CD4-positive, alpha-beta T cell treated with Interleukin-6 for 4 hours (primary cell): ENCODE results near the gene SLC4A3.

Experiments used
- DNase-seq: peaks from one replicate; pipeline ENCODE4 v3.0.0-alpha.2; 2020; ENCODE audit warnings: mixed read lengths

Gene SLC4A3

DNA sequence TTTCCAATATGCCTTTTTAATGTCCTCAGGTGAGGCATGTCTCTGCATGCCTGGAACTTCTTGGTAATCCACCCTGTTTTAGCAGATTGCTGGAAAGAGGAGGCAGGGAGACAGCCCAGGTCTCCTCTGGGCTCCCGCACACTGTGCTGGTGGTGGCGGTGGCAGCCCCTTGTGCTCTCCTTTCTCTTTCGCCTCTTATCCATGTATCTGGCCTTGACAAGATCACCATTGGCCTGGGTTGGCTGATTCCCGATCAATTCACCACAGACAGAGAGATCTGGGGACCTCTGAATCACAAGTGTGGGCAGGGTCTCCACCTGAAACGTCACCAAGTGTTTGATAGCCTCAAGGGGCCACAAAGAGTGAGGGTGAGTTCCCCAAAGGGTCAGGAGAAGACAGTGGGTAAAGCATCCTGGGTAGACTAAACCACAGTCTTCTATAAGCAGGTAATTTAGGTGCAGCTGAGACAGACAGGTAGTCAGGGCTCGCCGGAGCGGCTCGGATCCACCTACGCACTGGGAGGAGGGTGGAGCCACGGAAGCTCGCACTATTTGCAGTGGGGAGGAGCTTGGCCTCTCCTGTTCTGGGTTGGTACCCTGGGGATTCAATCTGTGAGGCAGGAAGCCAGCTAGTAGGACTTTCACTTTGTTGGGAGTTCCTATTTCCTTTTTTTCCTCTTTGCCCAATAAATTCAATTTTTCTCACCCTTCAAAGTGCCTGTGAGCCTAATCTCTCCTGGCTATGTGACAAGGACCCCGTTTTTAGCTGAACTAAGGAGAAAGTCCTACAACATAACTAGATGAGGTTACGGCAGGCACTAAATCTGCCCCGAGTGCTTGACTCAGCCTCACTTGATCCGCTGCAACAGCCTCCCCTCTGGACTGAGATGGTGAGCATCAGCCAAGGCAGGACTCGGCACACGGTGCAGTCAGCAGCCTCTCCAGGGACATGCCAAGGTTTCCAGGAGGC is 57.6 kb downstream of the SLC4A3 start:
- peak; percentile 54 for DNase-seq

DNA sequence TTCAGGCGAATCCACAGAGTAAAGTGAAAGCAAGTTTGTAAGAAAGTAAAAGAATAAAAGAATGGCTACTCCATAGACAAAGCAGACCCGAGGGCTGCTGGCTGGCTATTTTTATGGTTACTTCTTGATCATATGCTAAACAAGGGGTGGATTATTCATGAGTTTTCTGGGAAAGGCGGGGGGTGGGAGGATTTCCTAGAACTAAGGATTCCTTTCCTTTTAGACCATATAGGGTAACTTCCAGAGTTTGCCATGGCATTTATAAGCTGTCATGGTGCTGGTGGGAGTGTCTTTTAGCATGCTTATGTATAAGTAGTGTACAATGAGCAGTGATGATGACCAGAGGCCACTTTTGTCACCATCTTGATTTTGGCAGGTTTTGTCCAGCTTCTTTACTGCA is 59.8 kb downstream of the SLC4A3 start:
- no peak for DNase-seq

DNA sequence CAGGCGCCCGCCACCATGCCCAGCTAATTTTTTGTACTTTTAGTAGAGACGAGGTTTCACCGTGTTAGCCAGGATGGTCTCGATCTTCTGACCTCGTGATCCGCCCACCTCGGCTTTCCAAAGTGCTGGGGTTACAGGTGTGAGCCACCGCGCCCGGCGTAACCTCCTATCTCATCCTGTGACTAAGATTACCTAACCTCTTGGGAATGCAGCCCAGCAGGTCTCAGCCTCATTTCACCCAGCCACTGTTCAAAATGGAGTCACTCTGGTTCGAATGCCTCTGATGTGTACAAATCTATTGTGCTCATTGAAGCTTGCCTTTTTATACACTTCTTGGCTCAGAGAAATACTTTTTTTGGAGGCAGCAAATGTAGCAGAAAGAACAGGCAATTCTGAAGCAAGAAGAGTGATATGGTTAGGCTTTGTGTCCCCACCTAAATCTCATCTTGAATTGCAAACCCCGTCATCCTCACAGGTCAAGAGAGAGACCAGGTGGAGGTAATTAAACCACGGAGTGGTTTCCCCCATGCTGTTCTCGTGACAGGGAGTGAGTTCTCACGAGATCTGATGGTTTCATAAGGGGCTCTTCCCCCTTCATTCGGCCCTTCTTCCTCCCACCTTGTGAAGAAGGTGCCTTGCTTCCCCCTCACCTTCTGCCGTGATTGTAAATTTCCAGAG is 60.6 kb downstream of the SLC4A3 start:
- no peak for DNase-seq

DNA sequence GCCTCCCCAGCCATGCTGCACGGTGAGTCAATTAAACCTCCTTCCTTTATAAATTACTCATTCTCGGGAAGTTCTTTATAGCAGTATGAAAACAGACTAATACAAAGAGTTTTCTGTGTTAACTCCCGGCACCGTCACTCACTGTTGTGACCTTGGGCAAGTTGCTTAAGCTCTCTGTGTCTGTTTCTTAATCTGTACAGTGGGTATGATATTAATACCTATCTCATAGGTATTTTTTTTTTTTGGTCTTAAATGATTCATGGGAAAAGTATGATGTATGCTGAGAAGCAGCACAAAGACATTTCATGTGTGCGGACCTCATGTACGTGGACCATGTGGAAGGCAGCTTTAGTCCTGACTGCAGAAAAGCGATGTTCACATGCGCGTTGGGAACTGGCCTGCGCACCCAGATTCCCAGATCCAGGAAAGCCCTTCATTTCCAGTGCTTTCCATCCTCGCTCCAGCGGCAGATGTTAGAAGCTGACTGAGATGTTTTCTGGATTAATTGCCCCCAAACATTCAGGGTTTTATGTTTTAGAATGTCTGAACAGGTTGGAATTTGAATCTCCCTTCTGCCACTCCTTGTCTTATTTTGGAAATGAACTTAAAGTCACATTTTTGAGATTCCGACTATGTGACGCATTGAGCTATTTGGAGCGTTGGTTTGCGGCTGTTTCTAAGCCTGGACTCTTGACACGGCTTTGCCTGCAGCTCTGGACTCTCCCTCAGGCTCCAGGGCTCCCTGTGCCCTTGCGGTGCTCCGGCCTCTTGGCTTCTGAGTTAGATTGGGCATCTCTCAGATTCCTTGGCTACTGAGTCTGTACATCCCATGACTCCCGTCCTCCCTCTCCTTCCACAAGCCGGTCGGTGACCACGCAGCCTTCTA is 61.4 kb downstream of the SLC4A3 start:
- no peak for DNase-seq

DNA sequence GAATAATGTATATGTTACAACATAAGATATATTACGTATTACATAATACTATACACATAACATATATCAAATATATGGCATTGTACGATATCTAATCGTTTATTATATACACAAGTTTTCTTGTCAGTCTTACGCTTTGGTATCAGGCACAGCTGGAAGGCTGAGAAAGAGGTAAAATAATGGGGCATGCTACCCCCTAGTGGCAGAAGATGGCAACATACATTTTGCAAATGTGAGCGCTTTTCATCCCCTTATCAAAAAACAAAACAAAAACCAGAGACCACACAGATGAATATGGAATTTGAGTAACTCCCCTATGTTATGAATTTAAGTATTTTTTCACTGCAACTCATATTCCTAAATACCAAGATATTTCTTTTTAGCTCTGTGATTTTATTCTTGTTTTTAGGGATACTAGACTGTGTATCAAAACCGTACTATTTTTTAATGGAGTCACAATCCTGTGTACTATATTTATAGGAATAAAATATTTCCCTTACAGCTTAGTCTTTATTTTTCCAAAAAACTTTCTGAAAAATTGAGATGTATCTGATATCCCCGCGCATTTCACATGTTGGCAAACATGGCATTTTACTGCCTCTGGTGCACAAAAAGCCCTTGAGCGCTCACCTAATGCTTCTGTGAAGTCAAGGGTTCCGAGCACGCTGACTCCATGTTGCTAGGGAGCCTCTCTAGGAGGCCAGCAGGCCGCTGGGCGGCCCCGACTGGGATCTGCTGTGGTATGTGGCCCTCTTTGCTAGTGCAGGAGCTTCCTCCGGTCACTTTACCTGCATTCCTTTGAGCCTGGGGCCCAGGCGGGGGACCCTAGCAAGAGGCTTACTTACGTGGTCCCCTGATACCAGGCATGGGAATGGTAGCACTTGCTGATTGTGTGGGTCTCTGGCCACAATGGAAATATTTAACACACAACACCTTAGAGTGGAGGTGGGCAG is 62.5 kb downstream of the SLC4A3 start:
- DNase-seq: peak; percentile 37

DNA sequence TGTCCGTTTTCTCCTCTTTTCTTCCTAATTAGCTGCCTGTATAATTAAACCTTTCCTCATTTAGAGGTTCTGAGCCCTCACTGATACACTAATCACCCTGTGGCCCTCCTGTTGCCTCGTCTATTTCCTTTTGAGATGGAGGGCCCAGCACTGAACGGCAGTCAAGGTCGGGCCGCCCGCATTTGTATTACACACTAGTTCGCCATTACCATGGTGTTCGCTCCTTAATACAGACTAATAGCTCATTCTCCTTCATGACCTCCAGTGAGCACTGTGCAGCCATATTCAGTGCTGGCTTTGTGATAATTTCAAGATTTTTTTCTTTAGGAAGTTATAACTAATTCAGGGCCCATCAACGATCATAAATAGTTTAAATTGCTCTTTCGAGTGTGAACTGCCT is 64.1 kb downstream of the SLC4A3 start:
- no peak for DNase-seq
